HG03521 (cell line): ENCODE data around the gene ADGRF5.
"Not testable (repeated sequence)": the region's sequence is repeated elsewhere in the genome, so short reads cannot be mapped to it uniquely, and the experiment has no call there.

Experiments used
- ATAC-seq: cut with Tn5 transposase; IDR thresholded peaks from one replicate; pipeline ENCODE4 v1.9.1; 2021; ENCODE audit warnings: mild to moderate bottlenecking, moderate library complexity; ENCODE audit not compliant: unreplicated experiment

Gene ADGRF5

DNA sequence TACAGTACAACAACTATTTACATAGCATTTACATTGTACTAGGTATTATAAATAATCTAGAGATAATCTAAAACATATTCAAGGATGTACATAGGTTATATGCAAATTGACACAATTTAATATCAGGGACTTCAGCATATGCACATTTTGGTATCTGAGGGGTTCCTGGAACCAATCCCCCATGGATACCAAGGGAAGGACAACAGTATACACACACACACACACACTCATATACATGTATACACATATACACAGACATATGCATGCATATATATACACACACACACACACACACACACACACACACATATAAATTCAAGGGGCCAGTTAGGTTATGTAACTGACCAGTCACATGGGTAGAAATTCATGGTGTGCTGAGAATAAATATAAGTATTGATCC, 24.9 kb downstream of the ADGRF5 start:
- no peak for ATAC-seq

DNA sequence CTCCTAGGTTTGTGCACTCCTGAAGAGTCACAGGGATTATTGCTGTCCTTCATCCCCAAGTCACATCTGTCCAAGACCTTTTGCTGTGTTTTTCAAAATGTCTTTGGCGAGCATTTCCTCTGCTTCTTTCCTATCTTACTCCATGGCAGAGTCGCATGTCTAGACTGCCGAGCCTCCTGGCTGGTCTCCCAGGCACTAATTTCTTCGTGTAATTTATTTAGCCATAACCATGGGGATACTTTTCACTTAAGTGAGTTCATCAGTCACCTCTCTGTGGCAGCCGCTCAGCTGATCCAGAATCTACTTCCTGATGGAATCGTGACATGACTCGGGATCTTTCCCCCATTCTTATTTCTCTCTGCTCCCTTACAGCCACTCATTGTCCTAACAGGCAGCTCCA, 25.8 kb downstream of the ADGRF5 start:
- no peak for ATAC-seq

DNA sequence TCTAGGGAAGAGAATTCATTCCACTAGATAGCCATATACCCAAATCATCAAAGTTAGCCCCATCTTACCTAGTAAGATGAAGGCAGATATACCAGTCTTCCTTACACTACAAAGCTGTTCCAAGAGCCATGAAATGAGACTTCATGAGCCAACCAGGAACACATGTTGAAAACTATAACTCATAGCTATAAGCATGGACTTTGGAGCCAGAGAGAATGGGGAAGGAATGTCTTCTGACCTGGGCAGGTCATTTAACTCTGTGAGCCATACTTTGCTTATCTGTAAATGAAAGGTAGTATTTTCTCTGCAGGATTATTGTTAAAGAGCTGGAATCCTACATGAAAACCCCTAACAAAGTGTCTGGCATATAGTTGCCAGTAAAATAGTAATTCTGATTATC, 27.3 kb downstream of the ADGRF5 start:
- ATAC-seq, result no peak

DNA sequence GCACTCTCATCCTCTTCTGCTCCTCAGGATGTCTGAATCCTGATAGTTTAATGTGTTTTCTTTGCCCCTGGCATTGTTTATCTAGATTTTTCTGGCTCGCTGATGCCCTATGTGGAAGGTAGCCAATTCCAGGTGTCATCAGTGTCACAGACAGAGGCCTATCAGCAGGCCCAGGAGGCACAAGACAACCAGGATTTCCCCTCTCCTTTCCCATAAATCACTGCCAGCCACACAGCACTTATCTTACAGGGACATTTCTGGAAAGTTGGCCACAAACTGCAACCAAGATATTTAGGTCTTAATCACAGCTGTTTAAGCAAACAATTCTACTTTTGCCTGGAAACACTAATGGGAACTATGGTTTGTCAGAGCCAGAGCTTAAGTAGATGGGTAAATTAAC, 28.1 kb downstream of the ADGRF5 start:
- ATAC-seq, result no peak

DNA sequence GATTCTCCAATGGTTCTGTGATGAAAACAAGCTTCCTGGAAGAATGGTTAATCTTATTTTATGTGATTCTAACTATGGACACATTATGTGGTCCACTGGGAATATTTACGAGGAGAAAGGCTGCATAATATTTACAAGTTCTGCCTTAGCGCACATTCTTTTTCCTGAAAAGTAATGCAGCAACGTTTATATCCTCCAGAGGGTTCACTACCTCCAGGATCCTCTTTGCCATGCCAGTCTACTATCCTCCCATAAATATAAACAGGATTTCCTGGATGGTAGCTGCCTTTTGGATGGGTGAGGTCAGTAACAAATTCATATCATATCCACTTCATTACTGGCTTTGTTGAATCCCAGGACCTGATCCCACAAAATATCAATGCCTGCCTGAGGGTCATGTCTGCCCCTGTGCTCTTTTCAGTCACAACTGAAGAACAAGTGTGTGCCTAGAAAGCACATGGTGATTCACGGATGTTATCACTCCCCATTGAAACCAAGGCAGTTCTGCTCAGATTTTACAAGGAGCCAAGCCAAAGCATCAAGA, 30.4 kb downstream of the ADGRF5 start:
- no peak for ATAC-seq

DNA sequence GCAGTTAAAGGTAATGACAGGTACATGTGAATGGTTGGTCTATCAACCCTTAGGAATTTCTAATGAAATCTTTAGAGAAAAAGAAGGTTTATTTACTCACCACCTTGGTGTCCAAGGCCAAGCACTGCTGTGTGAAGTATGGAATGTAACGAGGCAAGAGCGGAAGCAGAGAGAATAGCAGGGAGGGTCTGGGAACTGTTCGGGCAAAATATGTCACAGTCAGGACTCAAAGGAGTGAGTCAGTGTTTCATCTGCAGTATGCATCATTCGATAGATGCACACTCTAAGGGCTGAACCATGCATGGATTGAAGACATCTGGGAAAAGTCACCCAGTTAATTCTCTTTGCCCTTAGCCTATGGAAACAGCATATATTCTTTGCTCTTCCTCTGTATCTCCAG, 33.2 kb downstream of the ADGRF5 start:
- no peak for ATAC-seq

DNA sequence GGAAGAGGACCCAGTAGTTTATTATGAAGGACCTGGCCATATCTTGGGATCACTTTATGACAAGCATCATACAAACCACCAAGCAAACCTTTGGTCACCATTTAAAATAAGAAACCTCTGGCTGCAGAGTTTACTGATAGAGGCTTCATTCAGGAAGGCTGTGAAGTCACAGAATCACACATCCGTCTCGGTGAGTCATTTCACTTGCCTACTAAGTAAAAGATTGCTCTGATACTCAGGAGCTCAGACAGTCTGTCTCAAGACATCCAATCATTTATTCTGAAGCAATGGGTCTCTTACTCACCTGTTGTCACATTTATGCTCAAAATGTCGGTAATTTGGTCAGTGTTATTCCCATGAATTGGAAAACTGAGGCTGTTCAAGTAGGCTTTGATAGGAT, 33.7 kb downstream of the ADGRF5 start:
- no peak for ATAC-seq

DNA sequence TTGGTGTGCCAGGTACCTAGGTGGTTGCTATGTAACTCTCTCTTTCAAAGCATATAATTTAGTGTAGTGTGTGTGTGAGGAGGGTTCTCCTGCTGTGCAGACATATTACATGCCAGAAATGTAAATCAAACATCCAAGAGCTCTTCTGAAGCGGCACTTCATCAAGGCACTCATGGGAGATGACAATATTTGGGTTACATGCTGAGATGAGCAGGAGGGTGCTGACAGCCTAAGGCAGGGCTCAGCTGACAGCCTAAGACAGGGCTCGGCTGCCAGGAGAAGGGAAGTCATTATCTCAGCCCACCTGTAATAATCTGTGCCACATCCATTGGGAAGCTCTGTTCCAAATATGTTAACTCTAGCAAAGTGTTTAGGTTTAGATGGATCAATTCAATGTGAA, 39.1 kb downstream of the ADGRF5 start:
- no peak for ATAC-seq

DNA sequence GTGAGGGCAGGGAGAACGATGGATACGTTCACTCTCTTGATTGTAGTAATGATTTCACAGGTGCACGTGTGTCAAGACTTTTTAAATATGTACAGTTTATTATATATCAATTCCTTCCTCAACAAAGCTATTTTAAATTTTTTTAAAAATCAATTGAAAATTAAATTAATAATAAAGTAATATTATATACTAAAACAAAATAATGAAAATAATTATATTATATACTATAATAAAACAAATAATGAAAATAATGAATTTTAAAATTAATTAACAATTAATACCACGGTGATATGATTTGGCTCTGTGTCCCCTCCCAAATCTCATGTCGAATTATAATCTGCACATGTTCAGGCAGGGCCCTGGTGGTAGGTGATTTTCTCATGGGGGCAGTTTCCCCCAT, 42.7 kb downstream of the ADGRF5 start:
- no peak for ATAC-seq

DNA sequence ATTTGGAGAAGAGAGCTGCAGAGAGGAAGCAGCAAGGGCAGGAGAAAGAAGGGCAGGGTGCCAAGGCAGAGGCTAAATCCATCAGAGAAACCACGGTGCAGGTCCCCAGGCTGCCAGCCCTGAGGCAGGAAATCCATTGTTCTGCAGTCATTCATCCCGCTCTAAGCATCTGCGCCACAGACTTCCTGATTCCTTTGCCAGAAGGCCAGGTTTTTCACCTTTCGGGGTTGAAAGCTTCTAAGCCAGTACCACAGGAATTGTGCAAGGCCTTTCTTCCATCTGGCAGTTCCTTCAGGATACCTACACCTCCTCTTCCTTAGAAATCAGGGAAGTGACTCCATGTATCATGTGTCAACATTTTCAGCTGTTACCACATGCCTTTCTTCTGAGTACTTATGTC, 45.6 kb downstream of the ADGRF5 start:
- no peak for ATAC-seq

DNA sequence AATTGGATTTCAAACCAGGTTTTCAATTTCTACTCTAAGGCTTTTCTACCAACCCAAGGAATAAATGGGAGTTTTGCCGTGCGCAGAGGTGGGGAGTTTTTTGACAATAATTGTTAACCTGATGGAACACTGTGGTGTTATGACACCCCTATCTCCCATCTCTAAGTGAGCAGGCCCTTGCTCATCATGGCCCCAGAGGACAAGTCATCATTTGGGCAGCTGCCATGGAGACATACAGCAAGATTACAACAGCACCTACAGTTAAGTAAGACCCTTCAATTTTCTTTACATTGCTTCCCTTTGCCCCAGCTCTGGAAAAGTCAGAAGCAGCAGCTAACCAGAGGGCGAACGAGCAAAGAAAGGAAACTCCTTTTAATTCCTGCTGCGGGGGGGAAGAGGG, 54.3 kb downstream of the ADGRF5 start:
- no peak for ATAC-seq

DNA sequence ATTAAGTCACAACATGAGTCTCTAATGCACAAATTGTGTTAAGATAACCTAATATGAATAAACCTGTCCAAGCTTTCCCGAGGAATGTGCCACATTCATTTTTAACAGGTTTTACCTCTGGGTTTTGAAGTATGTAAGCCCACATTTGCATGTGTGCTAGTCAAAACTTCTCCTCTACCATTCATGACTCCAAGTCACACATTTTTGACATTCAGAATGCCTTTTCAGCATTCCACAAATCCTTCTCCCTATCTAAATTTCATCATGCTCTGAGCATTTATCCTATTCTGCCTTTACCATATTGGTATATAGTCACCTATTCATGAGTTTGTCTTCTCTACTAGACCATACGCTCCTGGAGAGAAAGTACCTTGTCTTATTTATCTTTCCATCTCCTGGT, 56.5 kb downstream of the ADGRF5 start:
- ATAC-seq, result no peak

DNA sequence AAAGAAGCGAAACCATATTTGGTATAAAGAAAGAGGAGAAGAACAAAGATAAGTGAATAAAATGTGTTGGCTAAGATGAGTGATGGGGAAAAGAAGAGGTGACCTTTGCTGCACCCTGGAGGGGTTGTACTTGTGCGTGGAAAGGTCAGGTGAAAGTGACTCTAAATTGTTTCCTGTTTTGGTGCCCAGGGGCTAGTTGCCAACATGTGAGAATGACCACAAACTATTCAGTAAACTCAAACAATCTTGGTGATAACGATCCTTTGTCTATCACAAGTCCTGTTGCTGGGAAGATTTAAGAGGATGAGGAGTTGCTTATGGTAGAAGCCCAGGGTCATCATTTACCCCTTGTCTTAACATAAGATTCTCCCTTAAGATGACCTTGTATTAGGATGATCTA, 57.9 kb downstream of the ADGRF5 start:
- ATAC-seq, result no peak

DNA sequence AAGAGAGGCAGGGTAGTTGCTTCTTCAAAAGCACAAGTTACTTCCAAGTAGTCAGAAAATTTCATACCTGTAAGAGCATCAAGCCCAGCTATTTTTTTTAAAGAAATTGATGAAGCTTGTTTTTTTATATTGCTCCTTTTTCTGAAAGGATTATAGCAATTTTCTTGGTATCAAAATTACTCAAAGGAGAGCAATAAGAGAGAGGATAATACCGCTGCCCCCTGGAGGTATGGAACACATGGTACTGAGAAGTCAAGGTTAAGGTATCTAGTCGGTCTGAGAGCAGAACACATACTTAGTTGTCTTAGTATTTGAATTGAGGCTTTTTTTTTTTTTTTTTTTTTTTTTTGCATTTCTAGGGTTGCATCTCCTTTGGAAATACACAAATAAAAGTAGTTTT, 59.4 kb downstream of the ADGRF5 start:
- no peak for ATAC-seq

DNA sequence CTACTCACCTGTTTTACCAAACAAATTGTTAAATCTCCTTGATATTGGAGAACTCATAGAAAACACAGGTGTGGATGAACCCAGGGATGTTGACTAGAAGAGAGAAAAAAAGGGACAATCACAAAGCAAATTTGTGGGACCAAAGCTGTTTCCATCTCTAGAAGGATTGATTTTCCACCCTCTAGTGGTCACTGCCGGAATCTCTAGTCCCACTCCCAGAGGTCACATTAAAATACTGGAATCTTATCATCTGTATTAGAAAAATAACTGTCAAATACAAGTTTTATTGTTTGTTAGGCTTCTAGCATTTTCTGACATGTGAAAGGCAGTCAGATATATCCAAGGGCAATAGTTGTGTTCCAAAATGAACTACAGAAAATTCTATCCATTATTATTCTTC, 65.8 kb downstream of the ADGRF5 start:
- ATAC-seq, result peak; percentile 50

DNA sequence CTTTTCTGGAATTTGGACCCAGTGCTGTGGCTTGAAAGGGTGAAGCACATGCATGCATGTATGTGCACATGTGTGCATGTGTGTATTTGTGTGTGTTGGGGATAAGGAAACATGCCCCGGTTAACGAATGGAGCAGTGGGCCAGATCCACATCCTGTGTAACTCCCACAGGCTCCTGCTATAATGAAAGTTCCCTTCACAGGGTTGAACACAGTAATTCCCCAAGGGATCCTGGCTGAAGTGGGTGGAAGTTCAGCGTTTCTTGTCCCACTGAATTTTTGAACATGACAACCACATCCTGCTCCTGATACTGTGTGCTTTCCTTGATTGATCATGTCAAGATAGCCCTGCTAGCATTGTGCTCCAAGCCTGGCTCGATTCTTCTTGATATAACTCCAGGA, 70.2 kb downstream of the ADGRF5 start:
- not testable (repeated sequence) for ATAC-seq

DNA sequence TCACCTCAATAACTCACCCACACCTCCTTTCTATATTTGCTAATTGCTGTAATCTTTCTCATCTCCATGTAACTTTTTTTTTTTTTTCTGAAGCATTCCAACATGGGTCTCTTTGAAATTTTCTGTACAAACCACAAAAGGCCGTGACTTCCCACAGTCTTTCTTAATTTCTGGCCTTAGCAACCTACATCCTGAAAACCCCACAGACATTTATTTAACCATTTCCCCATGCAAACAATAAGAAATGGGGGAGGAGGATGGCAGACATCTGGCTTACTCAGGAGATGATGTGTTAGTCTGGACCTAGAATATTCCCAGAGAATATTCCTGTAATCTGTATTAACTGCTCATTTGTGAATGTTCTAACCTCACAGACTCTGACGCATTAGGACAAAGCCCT, 70.9 kb downstream of the ADGRF5 start:
- no peak for ATAC-seq

DNA sequence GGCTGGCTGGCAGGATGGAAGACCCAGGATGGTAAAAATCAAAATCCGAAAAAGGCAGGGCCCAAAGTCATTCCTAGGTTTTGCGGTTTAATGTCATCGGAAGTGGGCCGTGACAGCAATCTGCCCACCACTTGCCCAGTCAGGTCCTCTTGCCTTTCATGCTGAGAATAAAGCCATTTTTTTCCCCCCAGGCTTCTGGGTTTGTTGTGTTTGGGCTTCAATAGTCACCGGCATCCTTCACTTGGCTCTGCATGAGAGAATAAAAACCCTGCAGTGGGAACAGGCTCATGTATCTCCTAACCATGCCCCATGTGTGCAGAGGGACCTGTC, 72.4 kb downstream of the ADGRF5 start:
- ATAC-seq, result no peak

DNA sequence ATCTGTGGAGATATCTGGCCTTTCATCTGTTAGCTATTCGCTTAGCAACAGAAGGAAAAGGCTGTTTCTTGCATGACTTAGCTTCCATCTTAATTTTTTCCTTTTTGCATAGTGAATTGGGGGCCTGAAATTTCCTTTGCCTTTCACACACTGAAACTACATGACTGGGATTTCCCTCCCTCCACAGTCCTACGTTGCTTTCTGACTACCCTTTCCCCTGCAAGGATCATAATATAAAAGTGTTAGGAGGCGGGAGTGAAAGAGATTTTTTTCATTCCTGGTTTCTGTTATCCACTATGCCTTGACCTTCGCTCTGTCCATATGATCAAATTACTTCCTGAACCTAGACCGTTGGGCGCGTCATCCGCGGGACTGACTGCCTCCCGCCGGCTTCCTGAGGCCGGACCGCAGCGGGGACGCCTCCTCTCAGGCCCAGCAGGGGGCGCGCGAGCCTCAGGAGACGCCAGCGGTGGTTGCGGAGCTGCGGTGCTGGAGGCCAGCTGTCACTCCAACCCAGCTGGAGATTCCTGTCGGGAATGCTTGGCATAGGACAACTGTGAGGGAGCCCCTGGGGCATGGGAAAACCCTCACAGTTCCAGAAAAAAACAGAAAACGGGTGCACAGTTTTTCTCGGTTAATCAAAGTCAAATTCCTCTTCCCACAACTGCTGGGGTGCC, 72.9 kb downstream of the ADGRF5 start:
- peak; percentile 80 for ATAC-seq

DNA sequence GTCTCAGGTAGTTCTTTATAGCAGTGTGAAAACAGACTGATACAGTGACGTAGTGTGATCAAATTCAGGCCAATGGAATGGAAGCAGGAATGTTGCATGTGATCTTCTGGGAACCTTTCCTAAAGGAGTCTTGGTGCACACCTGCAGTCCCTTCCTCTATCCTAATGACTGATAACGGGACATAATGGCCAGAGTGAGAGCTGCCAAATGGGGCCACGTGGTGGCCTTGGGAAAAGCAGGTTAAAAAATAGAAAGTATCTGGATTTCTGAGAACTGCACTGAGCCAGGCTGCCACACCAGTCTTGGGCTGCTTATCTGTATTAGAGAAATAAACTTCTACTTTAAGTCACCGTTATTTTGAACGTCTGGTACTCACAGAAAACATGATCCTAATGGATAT, 76.6 kb downstream of the ADGRF5 start:
- no peak for ATAC-seq

DNA sequence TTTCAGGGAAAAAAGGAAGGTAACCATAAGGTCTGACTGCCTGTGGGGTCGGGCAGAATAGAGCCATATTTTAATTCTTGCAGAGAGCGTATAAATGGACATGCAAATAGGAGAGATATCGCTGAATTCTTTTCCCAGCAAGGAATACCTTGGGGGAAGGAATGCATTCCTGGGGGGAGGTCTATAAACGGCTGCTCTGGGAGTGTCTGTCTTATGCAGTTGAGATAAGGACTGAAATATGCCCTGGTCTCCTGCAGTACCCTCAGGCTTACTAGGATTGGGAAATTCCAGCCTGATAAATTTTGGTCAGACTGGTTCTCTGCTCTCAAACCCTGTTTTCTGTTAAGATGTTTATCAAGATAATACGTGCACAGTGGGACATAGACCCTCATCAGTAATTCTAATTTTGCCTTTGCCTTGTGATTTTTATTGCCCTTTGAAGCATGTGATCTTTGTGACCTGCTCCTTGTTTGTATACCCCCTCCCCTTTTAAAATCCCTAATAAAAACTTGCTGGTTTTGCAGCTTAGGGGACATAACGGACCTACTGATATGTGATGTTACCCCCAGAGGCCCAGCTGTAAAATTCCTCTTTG, 79.4 kb downstream of the ADGRF5 start:
- not testable (repeated sequence) for ATAC-seq

DNA sequence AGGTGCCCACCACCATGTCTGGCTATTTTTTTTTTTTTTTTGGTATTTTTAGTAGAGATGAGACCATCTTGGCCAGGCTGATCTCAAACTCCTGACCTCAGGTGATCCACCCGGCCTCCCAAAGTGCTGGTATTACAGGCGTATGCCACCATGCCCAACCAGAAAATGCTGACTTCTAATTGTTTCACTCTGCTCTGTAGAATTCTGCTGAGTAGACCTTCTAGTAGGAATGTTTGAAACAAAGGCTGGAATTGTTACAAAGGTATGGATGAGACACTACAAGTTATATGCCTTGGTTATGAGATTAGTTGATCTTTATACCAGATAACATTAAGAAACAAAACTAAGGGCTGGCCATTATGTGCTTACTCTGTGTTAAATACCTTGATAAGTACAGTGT, 83.7 kb downstream of the ADGRF5 start:
- no peak for ATAC-seq

DNA sequence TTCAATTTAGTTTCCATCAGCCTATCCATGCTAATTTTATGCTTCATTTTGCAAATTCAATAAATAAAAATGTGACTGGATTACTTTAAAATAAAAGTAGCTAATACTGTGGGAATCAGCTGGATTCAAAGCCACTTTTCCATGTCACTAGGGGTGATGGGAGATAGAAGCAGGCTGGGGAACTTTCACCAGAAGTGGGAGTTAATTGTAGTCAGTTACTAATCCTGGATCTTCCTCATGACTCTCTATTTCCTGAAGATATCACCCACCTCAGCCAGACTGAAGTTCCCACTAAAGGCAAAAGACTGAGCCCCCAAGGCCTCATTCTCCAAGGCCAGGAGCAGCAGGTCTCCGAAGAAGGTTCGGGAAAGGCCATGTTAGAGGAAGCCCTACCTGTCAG, 86.7 kb downstream of the ADGRF5 start:
- ATAC-seq, result not testable (repeated sequence)
